Hepatic stellate cell (primary cell): Measurements from ENCODE around the gene NEK3.
"Not testable (repeated sequence)": the region's sequence is repeated elsewhere in the genome, so short reads cannot be mapped to it uniquely, and the experiment has no call there.

Experiments
- DNase-seq: peaks from one replicate; pipeline ENCODE4 v3.0.0; 2011; ENCODE audit warnings: low spot score

Gene NEK3

DNA sequence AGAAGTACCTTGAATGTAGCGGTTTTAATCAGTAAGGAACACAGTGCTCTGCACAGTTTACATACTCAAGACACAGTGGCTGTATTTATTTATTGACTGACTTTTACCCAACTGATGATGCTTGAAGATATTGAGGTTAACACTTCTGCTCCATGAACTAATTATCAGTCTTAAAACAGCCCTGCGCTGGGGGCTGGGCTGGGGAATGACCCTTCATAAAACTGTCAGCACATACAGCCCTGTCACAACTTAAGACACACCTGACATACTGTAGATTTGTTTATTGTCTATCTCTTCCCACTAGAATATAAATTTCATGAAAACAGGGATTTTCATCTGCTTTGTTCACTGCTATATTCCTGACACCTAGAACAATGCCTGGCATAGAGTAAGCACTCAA is 41.3 kb downstream of the NEK3 start:
- no peak for DNase-seq

DNA sequence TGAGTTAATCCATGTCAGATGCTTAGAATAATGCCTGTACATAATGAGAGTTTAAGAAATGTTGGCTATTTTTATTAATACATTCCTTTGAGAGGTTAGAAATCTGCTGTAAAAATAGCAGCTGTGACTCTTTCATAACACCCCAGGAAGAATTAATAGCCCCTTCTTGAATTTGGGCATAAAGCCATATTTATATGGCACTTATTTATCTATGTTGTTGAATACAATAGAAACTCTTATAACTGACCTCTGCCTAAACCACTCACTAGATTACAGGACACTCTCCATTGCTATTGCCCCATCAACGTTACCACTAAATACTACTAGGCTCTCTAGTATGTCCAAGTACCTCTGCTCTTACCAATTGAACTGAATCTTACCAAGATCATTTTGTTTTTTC is 46.8 kb downstream of the NEK3 start:
- no peak for DNase-seq

DNA sequence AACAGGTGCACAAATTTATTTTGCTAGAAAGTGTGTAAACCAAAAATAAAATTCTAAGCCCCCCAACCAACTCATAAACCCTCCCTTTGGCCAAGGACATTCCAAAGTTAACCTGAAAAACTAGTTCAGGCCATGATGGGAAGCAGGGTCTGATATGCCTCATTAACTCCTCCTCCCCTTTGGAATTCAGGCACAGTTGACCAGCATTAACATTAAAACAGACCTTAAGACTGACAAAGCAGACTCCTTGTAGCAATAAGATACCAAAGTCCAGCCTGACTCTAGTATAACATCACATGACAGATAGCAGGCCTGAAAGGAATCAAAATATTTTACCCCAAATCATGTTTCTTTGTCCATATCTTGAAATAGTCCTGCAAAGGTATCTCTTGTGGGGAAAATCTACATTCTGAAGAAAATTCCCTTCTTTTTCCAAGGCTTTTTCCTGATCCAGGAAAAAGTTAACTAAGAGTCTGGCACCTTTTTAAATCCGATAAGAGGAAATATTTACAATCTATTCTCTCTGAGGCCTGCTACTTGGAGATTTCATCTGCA is 50.2 kb downstream of the NEK3 start:
- DNase-seq: no peak

DNA sequence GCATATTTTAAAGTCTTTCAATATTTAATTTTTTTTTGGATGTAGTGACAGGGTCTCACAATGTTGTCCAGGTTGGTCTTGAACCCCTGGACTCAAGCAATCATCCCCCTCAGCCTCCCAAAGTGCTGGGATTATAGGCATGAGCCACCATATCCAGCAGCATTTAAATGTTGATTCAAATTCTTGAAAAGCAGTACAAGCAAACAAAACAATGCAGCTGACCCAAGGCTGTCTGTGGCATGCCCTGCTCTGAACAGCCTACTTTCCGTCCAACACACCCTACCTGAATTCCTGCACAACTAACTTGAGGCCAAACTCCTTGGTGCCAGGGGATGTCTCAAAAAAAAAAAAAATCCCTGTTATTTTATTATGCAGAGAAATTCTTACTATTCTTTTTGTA is 53.6 kb downstream of the NEK3 start:
- DNase-seq: no peak

DNA sequence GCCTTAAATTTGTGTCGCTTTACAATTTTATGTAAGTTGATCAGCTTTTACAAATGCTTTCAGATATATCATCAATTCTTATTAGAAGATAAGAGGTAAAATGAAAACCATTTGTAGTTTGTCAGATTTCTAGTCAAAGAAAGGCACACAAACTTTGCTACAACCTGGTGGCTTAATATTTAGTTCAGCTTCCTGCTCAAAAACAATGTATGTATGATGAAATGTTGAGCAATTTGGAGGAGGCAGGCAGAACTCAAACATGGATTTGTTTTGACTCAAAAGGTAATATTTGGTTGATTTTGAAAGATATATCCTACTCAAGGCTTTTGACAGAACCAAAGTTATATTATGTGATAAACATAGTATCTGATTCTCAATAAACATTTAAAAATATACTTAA is 54.8 kb downstream of the NEK3 start:
- DNase-seq: no peak

DNA sequence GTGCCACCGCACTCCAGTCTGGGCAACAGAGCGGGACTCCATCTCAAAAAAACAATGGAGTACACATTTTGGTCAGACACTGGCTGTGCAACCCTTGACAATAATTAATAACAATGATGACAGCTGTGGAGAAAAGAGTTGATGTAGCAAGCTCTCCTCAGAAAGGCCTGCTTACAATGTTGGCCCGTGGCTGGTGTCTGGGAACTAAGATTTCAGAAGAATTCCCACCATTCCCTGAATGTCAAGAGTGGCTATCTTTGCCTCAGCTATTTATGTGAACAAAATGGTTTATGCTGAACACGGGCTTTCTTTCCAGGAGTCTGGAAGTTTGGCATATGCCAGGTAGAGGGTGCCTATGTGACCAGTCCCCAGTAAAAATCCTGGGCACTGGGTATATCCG is 56.0 kb downstream of the NEK3 start:
- DNase-seq: no peak

DNA sequence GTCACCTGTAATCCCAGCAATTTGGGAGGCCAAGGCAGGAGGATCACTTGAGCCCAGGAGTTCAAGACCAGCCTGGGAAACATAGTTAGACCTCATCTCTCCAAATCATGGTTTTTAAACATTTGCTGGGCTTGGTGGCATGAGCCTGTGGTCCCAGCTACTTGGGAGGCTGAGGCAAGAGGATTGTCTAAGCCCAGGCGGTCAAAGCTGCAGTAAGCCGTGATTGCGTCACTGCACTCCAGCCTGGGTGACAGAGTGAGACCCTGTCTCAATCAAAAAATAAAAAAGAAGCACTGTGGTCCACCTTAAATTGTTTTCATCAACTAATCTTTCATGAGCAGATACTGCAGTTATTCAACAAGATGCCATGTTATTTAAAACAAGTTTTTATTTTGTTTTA is 57.0 kb downstream of the NEK3 start:
- DNase-seq: not testable (repeated sequence)

DNA sequence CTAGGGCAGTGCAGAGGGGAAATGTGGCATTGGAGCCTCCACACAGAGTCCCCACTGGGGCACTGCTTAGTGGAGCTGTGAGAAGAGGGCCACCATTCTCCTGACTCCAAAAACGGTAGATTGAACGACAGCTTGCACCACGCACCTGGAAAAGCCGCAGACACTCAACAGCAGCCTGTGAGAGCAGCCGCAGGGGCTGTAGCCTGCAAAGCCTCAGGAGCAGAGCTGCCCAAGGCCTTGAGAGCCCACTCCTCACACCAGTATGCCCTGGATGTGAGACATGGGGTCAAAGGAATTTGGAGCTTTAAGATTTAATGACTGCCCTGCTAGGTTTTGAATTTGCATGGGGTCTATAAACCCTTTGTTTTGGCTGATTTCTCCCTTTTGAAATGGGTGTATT is 62.2 kb downstream of the NEK3 start:
- DNase-seq: no peak

DNA sequence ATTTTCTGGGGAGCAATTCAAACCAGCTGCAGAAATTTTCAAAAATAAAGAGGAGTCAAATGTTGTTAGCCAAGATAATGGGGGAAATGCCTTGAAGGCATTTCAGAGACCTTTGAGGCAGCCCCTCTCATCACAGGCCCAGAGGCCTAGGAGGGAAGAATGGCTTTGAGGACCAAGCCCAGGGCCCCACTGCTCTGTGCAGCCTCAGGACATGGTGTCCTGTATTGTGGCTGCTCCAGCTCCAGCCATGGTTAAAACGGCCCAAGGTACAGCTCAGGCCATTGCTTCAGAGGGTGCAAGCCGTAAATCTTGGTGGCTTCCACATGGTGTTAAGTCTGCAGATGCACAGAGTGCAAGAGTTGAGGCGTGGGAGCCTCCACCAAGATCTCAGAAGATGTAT is 62.6 kb downstream of the NEK3 start:
- DNase-seq: no peak

DNA sequence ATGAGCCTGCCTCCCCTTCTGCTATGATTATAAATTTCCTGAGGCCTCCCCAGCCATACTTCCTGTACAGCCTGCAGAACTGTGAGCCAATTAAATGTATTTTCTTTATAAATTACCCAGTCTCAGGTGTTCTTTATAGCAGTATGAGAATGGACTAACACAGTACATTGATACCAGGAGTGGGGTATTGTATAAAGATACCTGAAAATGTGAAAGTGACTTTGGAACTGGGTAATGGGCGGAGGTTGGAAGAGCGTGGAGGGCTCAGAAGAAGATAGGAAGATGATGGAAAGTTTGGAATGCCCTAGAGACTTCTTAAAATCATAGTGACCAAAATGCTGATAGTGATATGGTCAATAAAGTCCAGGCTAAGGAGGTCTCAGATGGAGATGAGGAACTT is 63.3 kb downstream of the NEK3 start:
- DNase-seq: no peak

DNA sequence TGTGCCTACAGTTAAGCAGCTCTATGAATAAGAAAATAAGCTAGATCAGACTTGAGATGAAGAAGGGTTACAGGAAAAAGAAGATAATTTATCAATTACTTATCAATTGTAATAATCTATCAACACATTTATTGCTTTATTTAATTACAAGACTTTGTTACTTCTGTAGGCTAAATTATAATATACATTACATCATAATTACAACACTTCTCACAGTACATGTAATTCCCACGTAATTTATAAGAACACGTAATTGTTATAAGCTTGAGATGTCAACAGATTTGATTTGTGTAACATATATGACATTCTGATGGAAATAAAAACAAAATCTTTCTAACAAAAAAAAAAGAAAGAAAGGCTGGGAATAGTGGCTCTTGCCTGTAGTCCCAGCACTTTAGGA is 67.3 kb downstream of the NEK3 start:
- no peak for DNase-seq

DNA sequence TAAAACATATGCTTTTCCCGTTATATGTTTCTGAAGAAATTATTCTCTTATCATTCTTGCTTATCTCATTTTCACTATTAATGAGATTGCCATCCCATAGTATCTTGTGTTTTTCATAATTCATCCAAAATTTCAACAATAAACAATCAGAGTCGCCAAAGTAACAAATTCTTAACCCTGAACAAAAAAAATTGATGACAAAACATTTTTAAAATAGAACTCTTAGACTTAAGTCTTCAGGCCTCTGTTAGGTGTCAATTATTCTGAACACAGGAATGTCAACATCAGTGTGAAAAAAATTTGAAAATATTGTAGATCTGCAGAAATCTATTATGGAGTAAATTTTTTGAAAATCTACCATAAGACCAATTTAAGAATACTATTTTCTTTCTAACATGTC is 67.9 kb downstream of the NEK3 start:
- no peak for DNase-seq

DNA sequence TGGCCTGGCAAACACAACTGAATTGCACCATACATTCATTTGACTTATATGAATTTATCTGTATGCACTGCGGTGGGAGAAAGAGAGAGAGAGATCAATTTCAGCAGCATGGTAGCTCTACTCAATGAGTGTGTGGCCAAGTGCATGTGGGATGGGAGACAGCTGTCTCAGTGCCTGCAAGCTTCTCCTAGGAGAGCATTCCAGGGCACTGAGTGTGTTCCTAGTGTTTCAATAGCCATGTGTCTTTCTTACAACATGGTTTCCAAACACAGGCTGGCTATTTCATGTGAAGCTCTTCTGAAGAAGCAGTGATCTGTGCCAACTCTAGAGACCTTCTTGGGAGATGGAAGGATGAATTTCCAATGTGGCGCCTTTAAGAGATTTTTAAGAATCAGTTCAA is 74.0 kb downstream of the NEK3 start:
- DNase-seq: peak; percentile 30

DNA sequence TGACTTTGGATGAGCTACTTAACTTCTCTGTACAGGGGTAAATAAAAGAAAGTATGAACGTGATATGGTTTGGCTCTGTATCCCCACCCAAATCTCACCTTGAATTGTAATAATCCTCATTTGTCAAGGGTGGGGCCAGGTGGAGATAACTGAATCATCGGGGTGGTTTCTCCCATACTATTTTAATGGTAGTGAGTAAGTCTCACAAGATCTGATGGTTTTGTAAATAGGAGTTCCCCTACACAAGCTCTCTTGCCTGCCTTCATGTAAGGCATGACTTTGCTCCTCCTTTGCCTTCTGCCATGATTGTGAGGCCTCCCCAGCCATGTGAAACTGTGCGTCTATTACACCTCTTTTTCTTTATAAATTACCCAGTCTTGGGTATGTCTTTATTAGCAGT is 74.4 kb downstream of the NEK3 start:
- DNase-seq: not testable (repeated sequence)
